ENCODE data around the gene HMCN2. TPM values are rescaled to one million over a fixed set of nuclear protein-coding genes. Genes with fewer than 3 reads are reported as not detected.

Gene HMCN2
- total RNA-seq, 1 experiment from 2014 or later, result 8.6 TPM

GRCh38 chr9:130288393-130288792 is 22.8 kb downstream of the HMCN2 start:
- H3K23me2 ChIP-seq (ENCODE audit: insufficient read length, low read depth, low read length, poor library complexity, severe bottlenecking), result no peaks in the 10 kb centered on the region
- no peaks in the 10 kb centered on the region; the same call in 1 of the 2 replicates for H3K27me3 Mint-ChIP-seq (ENCODE audit: low read depth)

More at GRCh38 chr9:130288393-130288792, 22.8 kb downstream of the HMCN2 start:
- Histone ChIP-seq H2BK15ac (ENCODE audit: low read depth, low read length) (no peak overlapping the region), H4K20me1 (ENCODE audit: control insufficient read depth, insufficient read depth, insufficient read length) (no peaks in the 10 kb centered on the region), H3K79me1 (ENCODE audit: insufficient read depth, low read depth, low read length, poor library complexity, severe bottlenecking) (no peaks in the 10 kb centered on the region), H3K4me2 (ENCODE audit: insufficient read depth, insufficient read length, low read length) (no peak overlapping the region), H2BK5ac (ENCODE audit: insufficient read length, low read length) (no peak overlapping the region), H2BK120ac (ENCODE audit: low read depth, low read length, poor library complexity, severe bottlenecking) (no peak overlapping the region), H3K27ac (ENCODE audit: insufficient read length, low read depth, low read length) (no peak overlapping the region), H3K14ac (ENCODE audit: insufficient read depth, low read length) (no peak overlapping the region), H4K91ac (ENCODE audit: insufficient read length, low read depth, low read length) (no peak overlapping the region), H3K56ac (ENCODE audit: insufficient read length, low read depth, low read length) (no peak overlapping the region), H4K8ac (replicated peaks; ENCODE audit: insufficient read length, low read depth, low read length) (no peak overlapping the region), H2AFZ (ENCODE audit: low read length) (no peak overlapping the region), H3K9me3 (ENCODE audit: control insufficient read depth, low read depth, low read length) (no peaks in the 10 kb centered on the region), H3K18ac (ENCODE audit: insufficient read length, low read depth, low read length) (no peak overlapping the region), H3K23ac (ENCODE audit: insufficient read length, low read depth, low read length) (no peak overlapping the region), H3K9ac (ENCODE audit: extremely low read depth, insufficient read length, low read length) (no peak overlapping the region), H2BK20ac (ENCODE audit: low read depth, low read length, poor library complexity, severe bottlenecking) (no peak overlapping the region), H2BK12ac (ENCODE audit: insufficient read length, low read depth, low read length) (no peak overlapping the region), H4K5ac (ENCODE audit: insufficient read length, low read depth, low read length) (no peak overlapping the region), H3K4ac (ENCODE audit: low read depth, low read length) (no peak overlapping the region), H3K27me3 (ENCODE audit: insufficient read depth, low read length) (no peaks in the 10 kb centered on the region), H3T11ph (ENCODE audit: low read length) (no peak overlapping the region), H3K79me2 (ENCODE audit: insufficient read depth, low read length) (no peaks in the 10 kb centered on the region), H2AK5ac (ENCODE audit: insufficient read length, low read length) (no peak overlapping the region), H3K4me1 (ENCODE audit: insufficient read depth, low read length) (no peaks in the 10 kb centered on the region)
- H3K27ac Mint-ChIP-seq, result no peak overlapping the region; a peak in 1 of 7 replicates
- peaks cover 12 to 31% of the 10 kb centered on the region in 2 experiments for H3K4me1 Mint-ChIP-seq
- TF ChIP-seq, protein P1, sequence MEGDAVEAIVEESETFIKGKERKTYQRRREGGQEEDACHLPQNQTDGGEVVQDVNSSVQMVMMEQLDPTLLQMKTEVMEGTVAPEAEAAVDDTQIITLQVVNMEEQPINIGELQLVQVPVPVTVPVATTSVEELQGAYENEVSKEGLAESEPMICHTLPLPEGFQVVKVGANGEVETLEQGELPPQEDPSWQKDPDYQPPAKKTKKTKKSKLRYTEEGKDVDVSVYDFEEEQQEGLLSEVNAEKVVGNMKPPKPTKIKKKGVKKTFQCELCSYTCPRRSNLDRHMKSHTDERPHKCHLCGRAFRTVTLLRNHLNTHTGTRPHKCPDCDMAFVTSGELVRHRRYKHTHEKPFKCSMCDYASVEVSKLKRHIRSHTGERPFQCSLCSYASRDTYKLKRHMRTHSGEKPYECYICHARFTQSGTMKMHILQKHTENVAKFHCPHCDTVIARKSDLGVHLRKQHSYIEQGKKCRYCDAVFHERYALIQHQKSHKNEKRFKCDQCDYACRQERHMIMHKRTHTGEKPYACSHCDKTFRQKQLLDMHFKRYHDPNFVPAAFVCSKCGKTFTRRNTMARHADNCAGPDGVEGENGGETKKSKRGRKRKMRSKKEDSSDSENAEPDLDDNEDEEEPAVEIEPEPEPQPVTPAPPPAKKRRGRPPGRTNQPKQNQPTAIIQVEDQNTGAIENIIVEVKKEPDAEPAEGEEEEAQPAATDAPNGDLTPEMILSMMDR (conservative IDR thresholded peaks at IDR 0.05), result no peak
- DNase-seq, result no peak
- whole genome bisulfite sequencing (ENCODE audit: extremely low coverage, insufficient read length, low lambda C conversion rate), result no CpG with 5 or more reads among the region's 6 CpGs
- H3K36me3 Mint-ChIP-seq (ENCODE audit: insufficient read depth in 1 of 3, low read depth in 3 of 3), result peaks cover 1 to 46% (median 9%) of the 10 kb centered on the region in 3 experiments; a peak in 5 of 7 replicates
- no peak overlapping the region for H3K4me3 Mint-ChIP-seq
- H3K9me3 Mint-ChIP-seq, result no peaks in the 10 kb centered on the region

Measured in H9 (cell line).